A549 (cell line): ENCODE results near the gene UBAC1. TPM values are rescaled to one million over a fixed set of nuclear protein-coding genes. Genes with fewer than 3 reads are reported as not detected.

Experiments
- CHD4 ChIP-seq: fragments of 200-600 bp; sonication (generic); IDR thresholded peaks from 2 replicates; pipeline ENCODE4 v1.6.1; 2016; ENCODE audit warnings: antibody characterized with exemption, mild to moderate bottlenecking, borderline replicate concordance
- EHF ChIP-seq: fragments of 250-450 bp; sonication (Bioruptor Pico); IDR thresholded peaks from 2 replicates; pipeline ENCODE4 v1.5.0; 2020; ENCODE audit warnings: mild to moderate bottlenecking
- EP300 ChIP-seq, 2 experiments: fragments of >200 bp; sonication (Bioruptor Twin); formaldehyde crosslinking; IDR thresholded peaks; 2 replicates in 1 of 2; 3 replicates in 1 of 2; pipeline ENCODE4 v1.6.1; 2016 to 2017
- FOSB ChIP-seq: fragments of 250-450 bp; sonication (Bioruptor Pico); IDR thresholded peaks from 2 replicates; pipeline ENCODE4 v1.5.0; 2020; ENCODE audit warnings: mild to moderate bottlenecking, moderate library complexity
- GATA3 ChIP-seq: IDR thresholded peaks from 2 replicates; pipeline ENCODE4 v1.6.1; 2012; ENCODE audit warnings: borderline replicate concordance
- HOXA7 ChIP-seq: fragments of 250-450 bp; sonication (Bioruptor Pico); IDR thresholded peaks from 2 replicates; pipeline ENCODE4 v1.5.0; 2020; ENCODE audit warnings: mild to moderate bottlenecking, moderate library complexity
- KDM5A ChIP-seq: fragments of 200-600 bp; sonication (generic); IDR thresholded peaks from 2 replicates; pipeline ENCODE4 v1.6.1; 2016; ENCODE audit warnings: antibody characterized with exemption, mild to moderate bottlenecking
- MAFK ChIP-seq: fragments of 450-650 bp; IDR thresholded peaks from 2 replicates; pipeline ENCODE4 v1.6.1; 2014; ENCODE audit not compliant: partially characterized antibody
- MAX ChIP-seq: IDR thresholded peaks from 2 replicates; pipeline ENCODE4 v1.6.1; 2012
- NFE2L2 ChIP-seq: fragments of 150-350 bp; conservative IDR thresholded peaks from 2 replicates; pipeline ENCODE4 v1.6.1; 2014; ENCODE audit warnings: low read length
- PHF8 ChIP-seq: fragments of 200-600 bp; sonication (generic); IDR thresholded peaks from 2 replicates; pipeline ENCODE4 v1.6.1; 2016; ENCODE audit warnings: low read depth, mild to moderate bottlenecking, antibody characterized with exemption, moderate library complexity, borderline replicate concordance
- RARB ChIP-seq: fragments of 250-450 bp; sonication (Bioruptor Pico); IDR thresholded peaks from 2 replicates; pipeline ENCODE4 v1.8.0; 2021; ENCODE audit warnings: mild to moderate bottlenecking, moderate library complexity
- RNF2 ChIP-seq: fragments of 200-600 bp; sonication (generic); IDR thresholded peaks from 2 replicates; pipeline ENCODE4 v1.6.1; 2016; ENCODE audit warnings: low read depth, mild to moderate bottlenecking, antibody characterized with exemption, moderate library complexity, borderline replicate concordance
- SMC3 ChIP-seq: fragments of >200 bp; sonication (Bioruptor Twin); formaldehyde crosslinking; IDR thresholded peaks from 3 replicates; pipeline ENCODE4 v1.6.1; 2018; ENCODE audit warnings: inconsistent platforms
- TFCP2L1 ChIP-seq: fragments of 250-450 bp; sonication (Bioruptor Pico); IDR thresholded peaks from 2 replicates; pipeline ENCODE4 v1.5.0; 2021; ENCODE audit warnings: mild to moderate bottlenecking
- polyA plus RNA-seq, 4 experiments: library from polyadenylated mRNA; depleted of rRNA in 3 of 4; stranded (reverse); fragments of >200 nt; fragmentation: RNase III in 1 of 4; extraction: RNeasy Plus Mini Kit Qiagen cat#74134 plus additional on column Dnase treatment in 1 of 4; gene quantifications; 2 replicates in 3 of 4; 3 replicates in 1 of 4; pipeline ENCODE4 v1.2.3, GENCODE V29; 2011 to 2017
- TF ChIP-seq, protein P1 (sequence below): fragments of 150-350 bp; IDR thresholded peaks from 2 replicates; pipeline ENCODE4 v1.6.1; 2014; ENCODE audit warnings: low read depth, mild to moderate bottlenecking, low read length
- TF ChIP-seq, protein P2 (sequence below): IDR thresholded peaks from 2 replicates; pipeline ENCODE4 v1.6.1; 2012; ENCODE audit warnings: low read depth, borderline replicate concordance
- TF ChIP-seq, protein P3 (sequence below): IDR thresholded peaks from 2 replicates; pipeline ENCODE4 v1.6.1; 2012
- TF ChIP-seq, protein P4 (sequence below): fragments of >200 bp; sonication (Bioruptor Twin); formaldehyde crosslinking; IDR thresholded peaks from 3 replicates; pipeline ENCODE4 v1.5.1; 2016
- TF ChIP-seq, protein P5 (sequence below): fragments of 200-600 bp; sonication (generic); IDR thresholded peaks from 2 replicates; pipeline ENCODE4 v1.6.1; 2016; ENCODE audit warnings: antibody characterized with exemption, mild to moderate bottlenecking, moderate library complexity

UBAC1 gene
- polyA plus RNA-seq, 2 of the 4 experiments (the other 2 are of a cell fraction) = 30.8 to 37.6 TPM

- TF ChIP-seq HOXA7 (CRISPR knock-in tag) = no peak
- TF ChIP-seq, protein P1, sequence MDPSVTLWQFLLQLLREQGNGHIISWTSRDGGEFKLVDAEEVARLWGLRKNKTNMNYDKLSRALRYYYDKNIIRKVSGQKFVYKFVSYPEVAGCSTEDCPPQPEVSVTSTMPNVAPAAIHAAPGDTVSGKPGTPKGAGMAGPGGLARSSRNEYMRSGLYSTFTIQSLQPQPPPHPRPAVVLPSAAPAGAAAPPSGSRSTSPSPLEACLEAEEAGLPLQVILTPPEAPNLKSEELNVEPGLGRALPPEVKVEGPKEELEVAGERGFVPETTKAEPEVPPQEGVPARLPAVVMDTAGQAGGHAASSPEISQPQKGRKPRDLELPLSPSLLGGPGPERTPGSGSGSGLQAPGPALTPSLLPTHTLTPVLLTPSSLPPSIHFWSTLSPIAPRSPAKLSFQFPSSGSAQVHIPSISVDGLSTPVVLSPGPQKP = no peak
- TF ChIP-seq, protein P2, sequence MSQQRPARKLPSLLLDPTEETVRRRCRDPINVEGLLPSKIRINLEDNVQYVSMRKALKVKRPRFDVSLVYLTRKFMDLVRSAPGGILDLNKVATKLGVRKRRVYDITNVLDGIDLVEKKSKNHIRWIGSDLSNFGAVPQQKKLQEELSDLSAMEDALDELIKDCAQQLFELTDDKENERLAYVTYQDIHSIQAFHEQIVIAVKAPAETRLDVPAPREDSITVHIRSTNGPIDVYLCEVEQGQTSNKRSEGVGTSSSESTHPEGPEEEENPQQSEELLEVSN = no peak; the same call in 1 of the 2 replicates
- no peak for TF ChIP-seq GATA3
- no peak for TF ChIP-seq EHF (CRISPR knock-in tag)
- TF ChIP-seq PHF8 = no peak
- TF ChIP-seq CHD4 = no peak
- no peak for TF ChIP-seq RARB (CRISPR knock-in tag)
- peak; percentile 72 for TF ChIP-seq MAX
- TF ChIP-seq NFE2L2 = no peak
- no peak for TF ChIP-seq EP300 (IDR thresholded peaks at IDR 0.05)
- TF ChIP-seq, protein P3, sequence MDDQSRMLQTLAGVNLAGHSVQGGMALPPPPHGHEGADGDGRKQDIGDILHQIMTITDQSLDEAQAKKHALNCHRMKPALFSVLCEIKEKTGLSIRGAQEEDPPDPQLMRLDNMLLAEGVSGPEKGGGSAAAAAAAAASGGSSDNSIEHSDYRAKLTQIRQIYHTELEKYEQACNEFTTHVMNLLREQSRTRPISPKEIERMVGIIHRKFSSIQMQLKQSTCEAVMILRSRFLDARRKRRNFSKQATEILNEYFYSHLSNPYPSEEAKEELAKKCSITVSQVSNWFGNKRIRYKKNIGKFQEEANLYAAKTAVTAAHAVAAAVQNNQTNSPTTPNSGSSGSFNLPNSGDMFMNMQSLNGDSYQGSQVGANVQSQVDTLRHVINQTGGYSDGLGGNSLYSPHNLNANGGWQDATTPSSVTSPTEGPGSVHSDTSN = no peak
- TF ChIP-seq MAFK = no peak
- TF ChIP-seq TFCP2L1 (CRISPR knock-in tag) = no peak
- TF ChIP-seq, protein P4, sequence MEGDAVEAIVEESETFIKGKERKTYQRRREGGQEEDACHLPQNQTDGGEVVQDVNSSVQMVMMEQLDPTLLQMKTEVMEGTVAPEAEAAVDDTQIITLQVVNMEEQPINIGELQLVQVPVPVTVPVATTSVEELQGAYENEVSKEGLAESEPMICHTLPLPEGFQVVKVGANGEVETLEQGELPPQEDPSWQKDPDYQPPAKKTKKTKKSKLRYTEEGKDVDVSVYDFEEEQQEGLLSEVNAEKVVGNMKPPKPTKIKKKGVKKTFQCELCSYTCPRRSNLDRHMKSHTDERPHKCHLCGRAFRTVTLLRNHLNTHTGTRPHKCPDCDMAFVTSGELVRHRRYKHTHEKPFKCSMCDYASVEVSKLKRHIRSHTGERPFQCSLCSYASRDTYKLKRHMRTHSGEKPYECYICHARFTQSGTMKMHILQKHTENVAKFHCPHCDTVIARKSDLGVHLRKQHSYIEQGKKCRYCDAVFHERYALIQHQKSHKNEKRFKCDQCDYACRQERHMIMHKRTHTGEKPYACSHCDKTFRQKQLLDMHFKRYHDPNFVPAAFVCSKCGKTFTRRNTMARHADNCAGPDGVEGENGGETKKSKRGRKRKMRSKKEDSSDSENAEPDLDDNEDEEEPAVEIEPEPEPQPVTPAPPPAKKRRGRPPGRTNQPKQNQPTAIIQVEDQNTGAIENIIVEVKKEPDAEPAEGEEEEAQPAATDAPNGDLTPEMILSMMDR = peak; percentile 29
- TF ChIP-seq KDM5A = no peak
- TF ChIP-seq FOSB (CRISPR knock-in tag) = no peak
- TF ChIP-seq SMC3 = no peak; the same call in 2 of the 3 replicates
- TF ChIP-seq, protein P5, sequence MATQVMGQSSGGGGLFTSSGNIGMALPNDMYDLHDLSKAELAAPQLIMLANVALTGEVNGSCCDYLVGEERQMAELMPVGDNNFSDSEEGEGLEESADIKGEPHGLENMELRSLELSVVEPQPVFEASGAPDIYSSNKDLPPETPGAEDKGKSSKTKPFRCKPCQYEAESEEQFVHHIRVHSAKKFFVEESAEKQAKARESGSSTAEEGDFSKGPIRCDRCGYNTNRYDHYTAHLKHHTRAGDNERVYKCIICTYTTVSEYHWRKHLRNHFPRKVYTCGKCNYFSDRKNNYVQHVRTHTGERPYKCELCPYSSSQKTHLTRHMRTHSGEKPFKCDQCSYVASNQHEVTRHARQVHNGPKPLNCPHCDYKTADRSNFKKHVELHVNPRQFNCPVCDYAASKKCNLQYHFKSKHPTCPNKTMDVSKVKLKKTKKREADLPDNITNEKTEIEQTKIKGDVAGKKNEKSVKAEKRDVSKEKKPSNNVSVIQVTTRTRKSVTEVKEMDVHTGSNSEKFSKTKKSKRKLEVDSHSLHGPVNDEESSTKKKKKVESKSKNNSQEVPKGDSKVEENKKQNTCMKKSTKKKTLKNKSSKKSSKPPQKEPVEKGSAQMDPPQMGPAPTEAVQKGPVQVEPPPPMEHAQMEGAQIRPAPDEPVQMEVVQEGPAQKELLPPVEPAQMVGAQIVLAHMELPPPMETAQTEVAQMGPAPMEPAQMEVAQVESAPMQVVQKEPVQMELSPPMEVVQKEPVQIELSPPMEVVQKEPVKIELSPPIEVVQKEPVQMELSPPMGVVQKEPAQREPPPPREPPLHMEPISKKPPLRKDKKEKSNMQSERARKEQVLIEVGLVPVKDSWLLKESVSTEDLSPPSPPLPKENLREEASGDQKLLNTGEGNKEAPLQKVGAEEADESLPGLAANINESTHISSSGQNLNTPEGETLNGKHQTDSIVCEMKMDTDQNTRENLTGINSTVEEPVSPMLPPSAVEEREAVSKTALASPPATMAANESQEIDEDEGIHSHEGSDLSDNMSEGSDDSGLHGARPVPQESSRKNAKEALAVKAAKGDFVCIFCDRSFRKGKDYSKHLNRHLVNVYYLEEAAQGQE = no peak
- no peak for TF ChIP-seq RNF2
These were observed at the start of gene UBAC1 (continued) for GRCh38 chr9:135961277-135961715.
